Measurements from ENCODE around the gene F5.

Gene F5

GRCh38 chr1:169484683-169485430 lies 101.4 kb downstream of the F5 start:
- in situ Hi-C loops (cut with MboI; ENCODE audit: low sequenced_read_pairs) = no loop called here

GRCh38 chr1:169484101-169484500 lies 102.2 kb downstream of the F5 start:
- in situ Hi-C loops (cut with MboI; ENCODE audit: low sequenced_read_pairs) = no loop called here

DNA sequence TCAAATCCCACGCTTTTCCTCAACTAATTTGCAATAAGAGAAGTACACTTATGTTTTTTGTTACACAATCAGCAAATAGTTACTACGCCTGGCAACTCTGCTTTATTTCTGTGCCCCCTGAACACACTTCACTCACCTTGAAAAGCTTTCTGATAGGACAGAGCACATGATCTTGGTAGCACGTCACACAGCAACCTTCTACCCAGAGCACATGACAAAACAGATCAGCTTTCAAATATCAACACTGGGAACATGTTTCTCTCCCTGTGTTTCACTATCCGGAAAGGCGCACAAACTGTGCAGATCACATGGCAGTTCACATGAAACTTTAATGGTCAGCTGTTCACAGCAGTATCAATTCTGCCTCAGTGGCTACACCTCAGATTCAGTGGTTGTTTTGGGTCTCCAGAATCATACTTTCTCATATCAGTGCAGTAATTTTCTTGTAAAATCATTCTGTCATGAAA lies 102.7 kb downstream of the F5 start:
- in situ Hi-C loops (cut with MboI; ENCODE audit: low sequenced_read_pairs) = no loop called here

- in situ Hi-C loops (cut with MboI; ENCODE audit: low sequenced_read_pairs) = no loop called here
Observed at GRCh38 chr1:169479363-169480066, 106.8 kb downstream of the F5 start.

GRCh38 chr1:169478094-169478672 lies 108.1 kb downstream of the F5 start:
- in situ Hi-C loops (cut with MboI; ENCODE audit: low sequenced_read_pairs) = no loop called here

GRCh38 chr1:169475806-169476387 lies 110.4 kb downstream of the F5 start:
- in situ Hi-C loops (cut with MboI; ENCODE audit: low sequenced_read_pairs) = no loop called here

GRCh38 chr1:169474302-169474995 lies 111.8 kb downstream of the F5 start:
- in situ Hi-C loops (cut with MboI; ENCODE audit: low sequenced_read_pairs) = no loop called here

DNA sequence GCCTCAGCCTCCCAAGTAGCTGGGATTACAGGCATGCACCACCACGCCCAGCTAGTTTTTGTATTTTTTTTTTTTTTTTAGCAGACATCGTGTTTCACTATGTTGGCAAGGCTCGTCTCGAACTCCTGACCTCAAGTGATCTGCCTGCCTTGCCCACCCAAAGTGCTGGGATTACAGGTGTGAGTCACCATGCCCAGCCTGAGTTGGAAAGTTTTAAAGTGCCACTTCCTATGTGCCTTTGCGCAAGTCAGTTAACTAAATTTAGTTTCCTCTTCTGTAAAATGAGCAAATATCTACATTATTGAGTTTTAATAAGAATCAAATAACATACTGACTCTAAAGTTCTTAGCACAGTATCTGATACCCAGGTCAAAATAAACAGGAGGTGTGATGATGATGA lies 112.9 kb downstream of the F5 start:
- in situ Hi-C loops (cut with MboI; ENCODE audit: low sequenced_read_pairs) = no loop called here

GRCh38 chr1:169472738-169473137 lies 113.5 kb downstream of the F5 start:
- in situ Hi-C loops (cut with MboI; ENCODE audit: low sequenced_read_pairs) = no loop called here

DNA sequence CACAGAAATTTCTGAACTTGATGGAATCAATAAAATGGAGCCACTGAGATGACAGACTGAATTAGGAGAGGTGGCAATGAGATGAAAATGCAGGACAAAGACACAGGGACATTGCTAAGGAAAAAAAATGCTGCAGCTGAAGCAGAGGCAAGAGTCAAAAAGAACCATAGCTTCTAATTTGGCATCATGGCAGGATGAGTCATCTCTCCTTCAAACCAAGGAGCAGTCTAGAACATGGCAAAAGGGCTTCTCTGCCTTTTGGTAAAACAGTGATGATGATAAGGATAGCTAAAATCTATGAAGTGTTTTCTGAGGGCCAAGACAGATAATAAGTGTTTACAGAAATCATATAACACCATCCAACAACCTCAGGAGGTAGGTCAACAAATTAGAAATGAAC lies 117.3 kb downstream of the F5 start:
- in situ Hi-C loops (cut with MboI; ENCODE audit: low sequenced_read_pairs) = no loop called here

DNA sequence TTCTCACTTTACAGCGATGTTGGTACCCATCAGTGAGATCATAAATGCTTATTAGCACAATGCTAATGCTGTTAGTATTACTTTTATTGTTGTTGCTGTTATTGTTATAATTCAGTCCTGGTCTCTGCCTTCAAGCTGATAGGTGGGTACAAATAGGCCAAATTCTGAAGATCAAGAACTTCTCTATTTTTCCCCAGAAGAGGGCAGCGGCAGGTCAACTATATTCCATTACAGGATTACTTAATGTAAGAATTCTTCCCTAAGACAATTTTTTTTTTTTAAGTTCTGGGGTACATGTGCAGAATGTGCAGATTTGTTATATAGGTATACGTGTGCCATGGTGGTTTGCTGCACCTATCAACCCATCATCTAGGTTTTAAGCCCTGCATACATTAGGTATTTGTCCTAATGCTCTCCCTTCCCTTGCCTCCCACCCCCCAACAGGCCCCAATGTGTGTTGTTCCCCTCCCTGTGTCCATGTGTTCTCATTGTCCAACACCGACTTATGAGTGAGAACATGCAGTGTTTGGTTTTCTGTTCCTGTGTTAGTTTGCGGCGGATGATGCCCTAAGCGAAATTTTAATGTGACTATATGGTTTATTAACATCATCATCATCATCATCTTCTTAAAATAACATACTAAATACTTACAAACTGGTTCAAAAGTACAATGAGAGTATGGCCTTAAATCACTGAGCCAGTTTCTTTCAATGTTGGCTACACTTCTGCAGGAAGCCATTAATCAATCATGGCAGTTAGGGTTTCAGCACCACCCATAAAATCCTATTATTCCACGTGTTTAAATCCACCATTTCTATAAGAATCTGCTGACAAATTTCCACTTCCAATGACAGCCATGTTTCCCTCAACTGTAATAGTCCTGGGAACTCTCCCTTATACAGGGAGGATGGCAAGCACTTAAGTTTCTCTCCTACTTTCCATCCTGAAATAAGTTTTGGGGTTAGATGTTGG lies 119.7 kb downstream of the F5 start:
- in situ Hi-C loops (cut with MboI; ENCODE audit: low sequenced_read_pairs) = no loop called here

DNA sequence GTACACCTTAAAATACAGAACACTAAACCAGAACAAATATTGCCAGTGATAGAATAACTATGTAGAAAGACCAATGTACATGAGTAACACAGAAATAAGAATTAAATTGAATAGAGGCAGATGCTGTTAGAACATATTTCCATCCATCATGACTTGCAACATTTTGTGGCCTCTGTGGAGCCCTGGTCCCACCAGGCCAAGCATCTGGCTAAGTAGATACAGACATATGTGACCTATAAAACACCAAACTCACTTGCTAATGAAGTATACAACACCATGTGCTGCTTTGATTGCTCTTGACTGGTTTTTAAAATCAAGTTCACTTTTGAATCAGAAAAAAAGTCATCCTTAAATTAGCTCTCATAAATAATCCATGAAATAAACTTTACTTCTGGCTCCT lies 121.0 kb downstream of the F5 start:
- in situ Hi-C loops (cut with MboI; ENCODE audit: low sequenced_read_pairs) = no loop called here

Data from HL-60/S4 (cell line).